Measurements from ENCODE around the gene EZH2.

The EZH2 gene

DNA sequence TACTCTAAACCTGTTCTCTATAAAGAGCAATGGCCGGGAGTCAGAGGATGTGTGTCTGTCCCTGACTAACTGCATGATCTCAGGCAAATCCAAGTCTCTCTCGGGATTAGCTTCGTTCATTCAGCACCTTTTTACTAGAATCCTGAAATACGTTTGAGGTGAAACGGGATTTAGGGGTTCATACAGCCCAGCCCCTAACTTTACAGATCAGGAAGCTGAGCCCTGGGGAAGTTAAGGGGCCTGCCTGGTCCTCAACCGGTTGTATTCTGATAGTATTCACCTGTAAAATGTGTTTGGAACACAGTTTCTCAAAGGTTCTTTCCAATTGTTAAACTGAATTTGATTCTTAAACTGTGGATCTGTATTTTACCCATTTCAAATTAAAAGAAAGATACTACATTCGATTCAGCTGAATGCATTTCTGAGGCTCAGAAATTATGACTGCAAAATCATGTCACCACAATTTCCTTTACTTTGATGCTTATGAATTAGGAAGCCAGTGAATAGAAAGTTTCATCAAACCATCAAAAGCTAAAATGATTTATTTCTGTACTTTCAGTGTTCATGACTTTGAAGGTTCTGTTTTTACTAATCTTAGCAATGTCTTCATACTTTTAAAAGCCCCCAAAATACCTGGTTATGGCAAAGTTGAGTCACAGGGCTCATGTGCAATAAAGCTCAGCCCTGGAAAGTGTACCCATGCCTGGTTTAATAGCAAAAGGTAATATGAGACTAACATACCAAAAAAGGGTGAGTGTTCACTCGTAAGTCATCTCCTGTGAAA lies 28.9 kb upstream of the EZH2 start:
- H3K27ac ChIP-seq = no peak overlapping the region
- no peak for DNase-seq (ENCODE audit: low spot score)
- no peak overlapping the region for H3K4me3 ChIP-seq
- TF ChIP-seq CTCF (IDR thresholded peaks at IDR 0.05) = no peak

DNA sequence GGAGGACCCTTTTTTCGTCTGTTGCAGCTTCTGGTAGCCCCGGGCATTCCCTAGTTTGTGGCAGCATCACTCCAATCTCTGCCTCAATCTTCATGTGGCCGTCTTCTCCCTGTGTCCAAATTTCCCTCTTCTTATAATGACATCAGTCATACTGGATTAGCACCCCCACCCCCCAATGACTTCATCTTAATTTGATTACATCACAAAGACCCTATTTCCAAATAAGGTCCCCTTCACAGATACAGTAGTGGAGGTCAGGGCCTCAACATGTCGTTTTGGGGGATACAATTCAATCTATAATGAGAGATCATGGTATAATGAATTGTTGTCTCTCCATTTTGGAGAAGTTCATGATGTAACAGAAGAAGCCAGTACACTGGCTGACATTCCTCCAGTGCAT lies 28.1 kb upstream of the EZH2 start:
- H3K27ac ChIP-seq = no peak overlapping the region
- no peak for DNase-seq (ENCODE audit: low spot score)
- TF ChIP-seq CTCF (IDR thresholded peaks at IDR 0.05) = no peak
- no peak overlapping the region for H3K4me3 ChIP-seq

DNA sequence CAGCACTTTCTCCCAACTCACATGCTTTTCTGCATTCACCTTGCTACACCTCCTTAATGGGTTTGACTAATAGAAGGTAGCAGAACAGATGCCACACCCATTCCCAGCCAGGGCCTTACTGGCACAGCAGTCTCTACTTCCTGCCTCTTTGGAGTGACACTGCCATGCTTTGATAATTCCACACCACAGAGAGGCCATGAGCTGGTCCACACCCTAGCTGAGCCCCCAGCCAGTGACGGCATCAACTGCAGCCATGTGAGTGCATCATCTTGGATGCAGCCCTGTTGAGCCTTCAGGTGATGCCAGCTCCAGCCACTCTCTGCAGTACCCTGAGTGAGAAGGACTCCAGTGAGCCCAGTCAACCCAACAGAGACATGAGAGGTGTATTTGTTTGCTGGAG lies 27.5 kb upstream of the EZH2 start:
- TF ChIP-seq CTCF (IDR thresholded peaks at IDR 0.05) = no peak
- Histone ChIP-seq H3K27ac (no peak overlapping the region), H3K4me3 (no peak overlapping the region)
- peak; percentile 9 for DNase-seq (ENCODE audit: low spot score)

DNA sequence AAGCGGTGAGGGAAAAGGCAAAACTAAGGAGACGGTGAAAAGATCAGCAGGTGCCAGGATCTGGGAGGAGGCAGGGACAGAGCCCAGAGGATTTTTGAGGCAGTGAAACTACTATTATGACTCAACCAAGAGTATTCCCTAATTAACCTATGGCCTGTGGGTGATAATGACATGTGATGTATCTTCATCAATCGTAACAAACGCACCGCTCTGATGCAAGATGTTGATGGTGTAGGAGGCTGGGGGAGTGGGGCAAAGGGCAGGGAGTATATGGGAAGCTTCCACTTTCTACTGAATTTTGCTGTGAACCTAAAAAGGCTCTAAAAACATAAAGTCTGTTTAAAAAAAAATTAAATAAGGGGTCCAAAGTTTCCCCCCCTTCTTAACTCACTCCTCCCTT lies 25.5 kb upstream of the EZH2 start:
- H3K27ac ChIP-seq = no peak overlapping the region
- DNase-seq (ENCODE audit: low spot score) = peak; percentile 4
- TF ChIP-seq CTCF (IDR thresholded peaks at IDR 0.05) = no peak
- H3K4me3 ChIP-seq = no peak overlapping the region

- Histone ChIP-seq H3K4me3 (no peak overlapping the region), H3K27ac (no peak overlapping the region)
- DNase-seq (ENCODE audit: low spot score) = no peak
- TF ChIP-seq CTCF (IDR thresholded peaks at IDR 0.05) = no peak
These were observed 22.8 kb upstream of the EZH2 start for GRCh38 chr7:148906707-148907498.

GRCh38 chr7:148905093-148905666 lies 21.1 kb upstream of the EZH2 start:
- no peak for DNase-seq (ENCODE audit: low spot score)
- H3K4me3 ChIP-seq = no peak overlapping the region
- no peak overlapping the region for H3K27ac ChIP-seq
- TF ChIP-seq CTCF (IDR thresholded peaks at IDR 0.05) = no peak

Measured in coronary artery (tissue), 2 donors.